ENCODE data around the gene RPS6KC1.
"Not testable (repeated sequence)": the region's sequence is repeated elsewhere in the genome, so short reads cannot be mapped to it uniquely, and the experiment has no call there.

The RPS6KC1 gene

DNA sequence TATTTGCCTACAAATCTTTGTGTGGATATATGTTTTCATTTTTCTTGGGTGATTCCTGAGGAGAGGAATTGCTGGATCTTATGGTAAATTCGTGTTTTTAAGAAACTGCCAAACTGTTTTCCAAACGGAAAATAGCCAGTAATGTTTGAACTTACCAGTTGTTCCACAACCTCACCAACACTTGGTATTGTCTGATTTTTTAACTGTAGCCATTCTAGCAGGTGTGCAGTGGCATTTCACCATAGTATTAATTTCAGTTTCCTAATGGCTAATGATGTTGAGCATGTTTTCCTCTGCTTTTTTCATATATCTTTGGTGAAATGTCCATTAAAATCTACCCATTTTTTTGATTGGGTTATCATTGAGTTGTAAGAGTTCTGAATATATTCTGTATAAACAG lies 56.6 kb downstream of the RPS6KC1 start:
- DNase-seq, result no peak

- no peak for DNase-seq
Observed at GRCh38 chr1:213110349-213111300, 59.6 kb downstream of the RPS6KC1 start.

DNA sequence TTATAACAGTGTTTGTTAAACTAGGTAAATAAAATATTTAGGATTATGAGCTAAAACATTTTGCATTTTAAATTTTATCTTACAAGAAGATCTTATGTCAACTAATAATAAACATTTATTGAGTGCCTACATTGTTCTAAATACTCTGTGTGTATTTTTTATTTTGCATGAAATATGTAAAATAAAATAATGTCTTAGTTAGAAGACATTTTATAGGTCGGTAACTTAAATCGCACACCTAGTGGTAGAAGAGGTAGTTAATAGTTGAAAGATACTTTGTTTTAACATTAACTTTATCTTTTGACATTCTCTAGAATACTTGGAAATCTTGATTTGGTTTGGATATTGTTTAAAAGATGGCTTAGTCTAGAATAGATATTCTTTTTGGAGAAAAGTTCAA lies 60.5 kb downstream of the RPS6KC1 start:
- no peak for DNase-seq

GRCh38 chr1:213112723-213113122 lies 61.7 kb downstream of the RPS6KC1 start:
- DNase-seq, result not testable (repeated sequence)

DNA sequence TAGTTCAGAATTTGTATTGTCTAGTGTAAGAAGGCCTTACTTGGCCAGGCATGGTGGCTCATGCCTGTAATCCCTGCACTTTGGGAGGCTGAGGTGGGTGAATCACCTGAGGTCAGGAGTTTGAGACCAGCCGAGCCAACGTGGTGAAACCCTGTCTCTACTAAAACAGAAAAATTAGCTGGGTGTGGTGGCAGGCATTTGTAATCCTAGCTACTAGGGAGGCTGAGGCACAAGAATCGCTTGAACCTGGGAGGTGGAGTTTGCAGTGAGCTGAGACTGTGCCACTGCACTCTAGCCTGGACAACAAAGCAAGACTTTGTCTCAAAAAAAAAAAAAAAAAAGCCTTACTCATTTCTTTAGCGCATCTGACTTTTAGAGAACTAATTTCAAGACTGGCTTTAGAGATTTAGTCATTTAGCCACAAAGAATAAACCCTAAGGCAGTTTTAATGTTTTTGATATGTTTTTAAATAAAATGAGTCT lies 66.7 kb downstream of the RPS6KC1 start:
- DNase-seq, result not testable (repeated sequence)

DNA sequence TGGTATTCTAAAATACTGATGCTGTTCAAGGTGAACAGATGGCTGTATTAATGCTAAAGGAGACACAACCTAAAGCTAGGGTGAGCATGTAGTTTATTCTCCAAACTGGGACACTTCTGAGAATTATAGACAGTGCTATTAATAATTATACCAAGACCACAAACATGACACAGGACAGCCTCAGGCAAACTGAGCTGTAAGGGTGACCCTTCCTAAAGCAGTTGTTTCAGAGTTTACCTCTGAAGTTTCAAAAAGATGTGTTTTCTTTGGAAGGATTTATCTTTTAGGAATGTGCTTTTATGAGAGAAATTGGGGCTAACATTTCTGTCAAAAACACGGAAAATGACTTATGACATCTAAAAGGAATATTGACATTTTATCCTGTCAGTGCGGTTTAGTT lies 68.8 kb downstream of the RPS6KC1 start:
- no peak for DNase-seq

- no peak for DNase-seq
Observed at GRCh38 chr1:213120386-213120785, 69.3 kb downstream of the RPS6KC1 start.

DNA sequence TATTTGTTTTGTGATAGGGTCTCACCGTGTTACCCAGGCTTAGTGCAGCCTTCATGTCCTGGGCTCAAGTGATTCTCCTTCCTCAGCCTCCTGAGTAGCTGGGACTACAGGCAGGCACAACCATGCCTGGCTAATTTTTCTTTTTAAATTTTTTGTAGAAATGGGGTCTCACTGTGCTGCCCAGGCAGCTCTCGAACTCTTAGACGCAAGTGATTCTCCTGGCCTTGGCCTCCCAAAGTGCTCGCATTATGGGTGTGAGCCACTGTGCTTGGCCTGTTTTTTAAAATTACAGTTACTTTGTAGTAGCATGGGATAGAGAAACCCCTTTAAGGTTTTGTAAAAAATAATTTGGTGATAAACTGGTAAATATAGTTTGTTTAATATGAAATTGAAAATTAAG lies 69.9 kb downstream of the RPS6KC1 start:
- DNase-seq, result no peak

- no peak for DNase-seq
Observed at GRCh38 chr1:213122514-213122929, 71.5 kb downstream of the RPS6KC1 start.

- no peak for DNase-seq
Observed at GRCh38 chr1:213123087-213123486, 72.0 kb downstream of the RPS6KC1 start.

GRCh38 chr1:213123536-213123935 lies 72.5 kb downstream of the RPS6KC1 start:
- no peak for DNase-seq

DNA sequence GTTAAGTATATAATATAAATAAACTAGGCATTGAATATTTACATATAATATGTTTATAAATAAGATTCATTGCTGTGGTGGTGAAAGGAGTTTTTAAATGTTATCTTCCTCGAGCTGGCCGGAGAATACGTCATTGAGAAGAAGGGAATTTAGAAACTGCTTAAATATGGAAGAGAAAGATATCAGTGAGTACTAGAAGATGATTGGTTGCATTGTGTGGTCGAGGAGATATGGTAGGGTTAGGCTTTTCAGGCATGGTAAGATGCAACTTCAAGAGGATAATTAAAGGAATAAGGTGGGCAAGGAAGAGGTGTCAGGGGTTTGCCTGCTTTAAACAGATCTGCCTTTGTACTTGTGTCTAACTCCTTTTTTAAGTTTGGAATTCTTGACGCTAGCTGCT lies 73.5 kb downstream of the RPS6KC1 start:
- DNase-seq, result no peak

- no peak for DNase-seq
Observed at GRCh38 chr1:213125643-213126042, 74.6 kb downstream of the RPS6KC1 start.

GRCh38 chr1:213127074-213127473 lies 76.0 kb downstream of the RPS6KC1 start:
- no peak for DNase-seq

GRCh38 chr1:213131851-213132655 lies 81.0 kb downstream of the RPS6KC1 start:
- no peak for DNase-seq

GRCh38 chr1:213135572-213135971 lies 84.5 kb downstream of the RPS6KC1 start:
- no peak for DNase-seq

GRCh38 chr1:213136190-213136917 lies 85.3 kb downstream of the RPS6KC1 start:
- DNase-seq, result no peak

DNA sequence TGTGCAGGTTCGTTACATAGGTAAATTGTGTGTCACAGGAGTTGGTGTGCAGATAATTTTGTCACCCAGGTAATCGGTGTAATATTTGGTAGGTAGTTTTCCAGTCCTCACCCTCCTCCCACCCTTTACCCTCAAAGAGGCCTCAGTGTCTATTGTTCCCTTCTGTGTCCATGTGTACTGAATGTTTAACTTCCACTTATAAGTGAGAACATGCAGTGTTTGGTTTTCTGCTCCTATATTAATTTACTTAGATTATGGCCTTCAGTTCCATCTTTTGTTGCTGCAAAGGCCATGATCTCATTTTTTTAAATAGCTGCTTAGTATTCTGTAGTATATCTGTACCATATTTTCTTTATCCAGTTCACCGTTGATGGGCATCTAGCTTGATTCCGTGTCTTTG lies 87.3 kb downstream of the RPS6KC1 start:
- DNase-seq, result no peak

DNA sequence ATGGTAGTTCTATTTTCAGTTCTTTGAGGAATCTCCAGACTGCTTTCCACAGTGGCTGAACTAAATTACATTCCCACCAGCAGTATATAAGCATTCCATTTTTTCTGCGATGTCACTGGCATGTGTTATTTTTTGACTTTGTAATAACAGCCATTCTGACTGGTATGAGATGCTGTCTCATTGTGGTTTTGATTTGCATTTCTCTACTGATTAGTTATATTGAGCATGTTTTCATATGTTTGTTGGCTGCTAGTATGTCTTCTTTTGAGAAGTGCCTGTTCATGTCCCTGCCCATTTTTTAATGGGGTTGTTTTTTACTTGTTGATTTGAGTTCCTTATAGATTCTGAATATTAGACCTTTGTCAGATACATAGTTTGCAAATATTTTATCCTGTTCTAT lies 87.9 kb downstream of the RPS6KC1 start:
- no peak for DNase-seq

GRCh38 chr1:213148905-213149304 lies 97.9 kb downstream of the RPS6KC1 start:
- DNase-seq, result no peak

GRCh38 chr1:213150090-213150489 lies 99.0 kb downstream of the RPS6KC1 start:
- DNase-seq, result not testable (repeated sequence)

GRCh38 chr1:213154056-213154685 lies 103.1 kb downstream of the RPS6KC1 start:
- no peak for DNase-seq

- DNase-seq, result no peak
Observed at GRCh38 chr1:213159376-213159775, 108.3 kb downstream of the RPS6KC1 start.

Data from activated naive CD4-positive, alpha-beta T cell (primary cell).